K562 (cell line): ENCODE results near the gene RYR1. TPM values are rescaled to one million over a fixed set of nuclear protein-coding genes. Genes with fewer than 3 reads are reported as not detected.

ENCODE experiments used
- BRF1 ChIP-seq: IDR thresholded peaks from 3 replicates; pipeline ENCODE4 v1.6.1; 2011; ENCODE audit warnings: borderline replicate concordance, mild to moderate bottlenecking; ENCODE audit not compliant: insufficient read length; ENCODE audit errors: extremely low read depth
- ESRRB ChIP-seq: fragments of 250-450 bp; sonication (Bioruptor Pico); IDR thresholded peaks from 2 replicates; pipeline ENCODE4 v1.5.0; 2020; ENCODE audit warnings: mild to moderate bottlenecking, moderate library complexity, borderline replicate concordance
- ETV1 ChIP-seq: fragments of 450-650 bp; conservative IDR thresholded peaks from 2 replicates; pipeline ENCODE4 v1.6.1; 2016; ENCODE audit warnings: missing genetic modification characterization, control low read depth, low read depth, missing compliant biosample characterization
- EZH2 ChIP-seq: IDR thresholded peaks from 2 replicates; pipeline ENCODE4 v1.6.1; 2012; ENCODE audit warnings: low read depth, mild to moderate bottlenecking, inconsistent platforms, low read length, borderline replicate concordance
- FOSL1 ChIP-seq: fragments of 200-800 bp; sonication (Bioruptor generic); conservative IDR thresholded peaks from 2 replicates; pipeline ENCODE4 v1.6.1; 2016; ENCODE audit warnings: missing genetic modification characterization, missing compliant biosample characterization
- FUS ChIP-seq: fragments of 200-400 bp; formaldehyde crosslinking; optimal IDR thresholded peaks from 2 replicates; pipeline ENCODE3; 2017; ENCODE audit warnings: low read depth, low read length
- GTF2F1 ChIP-seq: IDR thresholded peaks from 2 replicates; pipeline ENCODE4 v1.6.1; 2011; ENCODE audit warnings: low read depth, low read length, improper control_type of control experiment
- HDAC6 ChIP-seq: IDR thresholded peaks from 2 replicates; pipeline ENCODE4 v1.6.1; 2012; ENCODE audit warnings: low read depth, mild to moderate bottlenecking, control low read depth, inconsistent platforms, low read length, moderate library complexity
- HIVEP1 ChIP-seq: fragments of 250-450 bp; sonication (Bioruptor Pico); IDR thresholded peaks from 2 replicates; pipeline ENCODE4 v1.4.0; 2020; ENCODE audit warnings: mild to moderate bottlenecking
- HMGN3 ChIP-seq: IDR thresholded peaks from 2 replicates; pipeline ENCODE4 v1.6.1; 2011; ENCODE audit warnings: borderline replicate concordance, low read depth, mild to moderate bottlenecking, mixed read lengths, low read length; ENCODE audit not compliant: insufficient read length; ENCODE audit errors: extremely low read depth
- JUND ChIP-seq, 2 experiments: IDR thresholded peaks; 2 replicates in 1 of 2; 3 replicates in 1 of 2; pipeline ENCODE4 v1.6.1; 2011; ENCODE audit warnings: borderline replicate concordance in 2 of 2, low read depth in 2 of 2, low read length in 2 of 2, improper control_type of control experiment in 1 of 2, missing biosample characterization in 1 of 2, missing genetic modification characterization in 1 of 2, missing genetic modification reagents in 1 of 2
- KHSRP ChIP-seq: fragments of 450-650 bp; IDR thresholded peaks from 2 replicates; pipeline ENCODE4 v1.6.1; 2017
- MAFK ChIP-seq: IDR thresholded peaks from 2 replicates; pipeline ENCODE4 v1.6.1; 2011; ENCODE audit warnings: low read length, improper control_type of control experiment
- NBN ChIP-seq: fragments of 450-650 bp; IDR thresholded peaks from 2 replicates; pipeline ENCODE4 v1.6.1; 2016; ENCODE audit warnings: low read depth, mild to moderate bottlenecking
- NFXL1 ChIP-seq: fragments of 450-650 bp; formaldehyde crosslinking; IDR thresholded peaks from 2 replicates; pipeline ENCODE4 v1.4.0; 2021; ENCODE audit warnings: mild to moderate bottlenecking
- NR3C1 ChIP-seq: sonication (generic); formaldehyde crosslinking; IDR thresholded peaks from 2 replicates; pipeline ENCODE4 v1.8.1; 2022; ENCODE audit warnings: missing genetic modification reagents
- PCBP2 ChIP-seq: fragments of 200-400 bp; formaldehyde crosslinking; IDR thresholded peaks from 2 replicates; pipeline ENCODE4 v1.6.1; 2018; ENCODE audit warnings: low read length, low read depth, mild to moderate bottlenecking, moderate library complexity; ENCODE audit not compliant: poor library complexity, severe bottlenecking
- POLR2G ChIP-seq: fragments of 200-400 bp; formaldehyde crosslinking; IDR thresholded peaks from 2 replicates; pipeline ENCODE4 v1.6.1; 2017; ENCODE audit warnings: low read depth, mild to moderate bottlenecking, antibody characterized with exemption, low read length, moderate library complexity
- POLR3A ChIP-seq: IDR thresholded peaks from 2 replicates; pipeline ENCODE4 v1.6.1; 2011; ENCODE audit warnings: borderline replicate concordance, mild to moderate bottlenecking, moderate library complexity; ENCODE audit not compliant: insufficient read length, insufficient read depth; ENCODE audit errors: extremely low read depth
- PRPF4 ChIP-seq: fragments of 200-400 bp; formaldehyde crosslinking; IDR thresholded peaks from one replicate; pipeline ENCODE4 v1.6.1; 2017; ENCODE audit warnings: low read length, low read depth, mild to moderate bottlenecking; ENCODE audit not compliant: insufficient read depth, poor library complexity, severe bottlenecking
- RBBP5 ChIP-seq: fragments of 200-600 bp; sonication (generic); IDR thresholded peaks from 2 replicates; pipeline ENCODE4 v1.6.1; 2012; ENCODE audit warnings: borderline replicate concordance, mild to moderate bottlenecking, low read length, control low read depth, inconsistent platforms; ENCODE audit not compliant: insufficient read depth, poor library complexity, severe bottlenecking
- RBM15 ChIP-seq: fragments of 200-400 bp; formaldehyde crosslinking; IDR thresholded peaks from 2 replicates; pipeline ENCODE4 v1.6.1; 2018; ENCODE audit warnings: mild to moderate bottlenecking, low read length, moderate library complexity; ENCODE audit not compliant: insufficient read depth
- SMARCE1 ChIP-seq: fragments of 450-650 bp; IDR thresholded peaks from 2 replicates; pipeline ENCODE4 v1.7.1; 2016; ENCODE audit warnings: mild to moderate bottlenecking
- STAT5A ChIP-seq: IDR thresholded peaks from 2 replicates; pipeline ENCODE4 v1.6.1; 2012; ENCODE audit warnings: low read length, inconsistent platforms, borderline replicate concordance
- TBL1XR1 ChIP-seq, 2 experiments: IDR thresholded peaks; 2 replicates each; pipeline ENCODE4 v1.6.1; 2012; ENCODE audit warnings: improper control_type of control experiment in 2 of 2, low read length in 2 of 2, mild to moderate bottlenecking in 1 of 2
- YBX1 ChIP-seq: fragments of 450-650 bp; IDR thresholded peaks from 2 replicates; pipeline ENCODE4 v1.7.1; 2016; ENCODE audit warnings: mild to moderate bottlenecking
- ZC3H4 ChIP-seq: sonication (generic); formaldehyde crosslinking; IDR thresholded peaks from 2 replicates; pipeline ENCODE4 v1.9.0; 2021; ENCODE audit warnings: missing genetic modification reagents, borderline replicate concordance
- ZFX ChIP-seq: sonication (generic); formaldehyde crosslinking; IDR thresholded peaks from 2 replicates; pipeline ENCODE4 v1.8.0; 2022; ENCODE audit warnings: mild to moderate bottlenecking, missing genetic modification reagents, moderate library complexity
- ZNF133 ChIP-seq: fragments of 250-450 bp; sonication (Bioruptor Pico); IDR thresholded peaks from 2 replicates; pipeline ENCODE4 v1.4.0; 2020; ENCODE audit warnings: mild to moderate bottlenecking
- ZNF24 ChIP-seq: fragments of 450-650 bp; IDR thresholded peaks from 2 replicates; pipeline ENCODE4 v1.6.1; 2016
- ZNF253 ChIP-seq: fragments of 250-450 bp; sonication (Bioruptor Pico); conservative IDR thresholded peaks from 2 replicates; pipeline ENCODE4 v1.6.1; 2021; ENCODE audit warnings: mild to moderate bottlenecking
- ZNF586 ChIP-seq: fragments of 450-650 bp; formaldehyde crosslinking; conservative IDR thresholded peaks from 2 replicates; pipeline ENCODE4 v1.4.0; 2020; ENCODE audit warnings: mild to moderate bottlenecking, moderate library complexity
- ZSCAN32 ChIP-seq: fragments of 450-650 bp; formaldehyde crosslinking; IDR thresholded peaks from 2 replicates; pipeline ENCODE4 v1.4.0; 2020; ENCODE audit warnings: mild to moderate bottlenecking, moderate library complexity
- polyA plus RNA-seq, 8 experiments: library from polyadenylated mRNA; depleted of rRNA in 4 of 8; stranded (reverse) in 5 of 8; unstranded in 3 of 8; fragments of >200 nt; fragmentation: Nextera tagmentation in 2 of 8; fragmentation: Illumina TruSeq in 1 of 8; extraction: Ambion mirVana in 2 of 8; extraction: Trizol in 1 of 8; gene quantifications; 2 replicates each; pipeline versions ENCODE4 v1.2.1 to v1.2.3, GENCODE V29; 2011 to 2014; ENCODE audit warnings: inconsistent platforms in 1 of 8, missing spikeins in 1 of 8
- total RNA-seq, 7 experiments: library from RNA; depleted of rRNA in 6 of 7; stranded (reverse); fragments of >200 nt in 6 of 7; fragmentation: Illumina TruSeq in 2 of 7; extraction: Trizol in 2 of 7; gene quantifications; 2 replicates each; pipeline versions ENCODE4 v1.2.1 to v1.2.3, GENCODE V29; 2011 to 2021; ENCODE audit warnings: low replicate concordance in 1 of 7

The RYR1 gene
- total and polyA plus RNA-seq, 9 of the 15 experiments (the other 6 are each of a cell fraction or from before 2014, with no cell fraction given): 0.11 to 7.4 (median 3.7) TPM

DNA sequence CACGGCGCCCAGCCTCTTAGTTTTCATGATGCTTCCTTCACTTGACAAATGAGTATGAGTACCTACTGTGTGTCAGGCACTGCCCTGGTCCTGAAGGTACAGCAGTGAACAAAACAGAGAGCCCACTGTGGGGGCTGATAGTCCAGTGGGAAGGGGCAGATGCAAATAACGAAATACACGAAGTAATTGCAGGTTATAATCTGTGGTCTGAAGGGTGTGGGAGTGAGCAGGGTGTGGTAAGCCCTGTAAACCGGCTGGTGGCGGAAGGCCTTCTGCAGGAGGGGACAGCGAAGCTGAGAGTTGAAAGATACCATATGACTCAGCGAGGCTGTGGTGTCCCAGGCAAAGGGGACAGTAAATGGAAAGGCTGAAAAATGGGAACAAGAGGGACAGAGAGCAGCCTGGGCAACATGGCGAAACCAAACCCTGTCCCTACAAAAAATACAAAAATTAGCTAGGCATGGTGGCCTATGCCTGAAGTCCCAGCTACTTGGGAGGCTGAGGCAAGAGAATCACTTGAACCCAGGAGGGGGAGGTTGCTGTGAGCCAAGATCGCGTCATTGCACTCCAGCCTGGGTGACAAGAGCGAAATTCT, 123.8 kb downstream of the RYR1 start (continued):
- TF ChIP-seq FOSL1 (tag) (peak; percentile 93), STAT5A (peak; percentile 48; the same call in 1 of the 2 replicates), FUS (no peak), GTF2F1 (no peak), HIVEP1 (CRISPR knock-in tag) (no peak), KHSRP (no peak), RBM15 (no peak), BRF1 (no peak), TBL1XR1 (IDR thresholded peaks at IDR 0.05; ENCODE audit: low read length in 2 of 2) (peak in 1 of 2 experiments; percentile 52; a peak in 1 of 4 replicates), ESRRB (CRISPR knock-in tag) (no peak), SMARCE1 (peak; percentile 94), ZC3H4 (CRISPR knock-in tag) (no peak), NFXL1 (no peak), HMGN3 (no peak), PCBP2 (no peak), EZH2 (no peak), MAFK (peak; percentile 69), ZSCAN32 (no peak), HDAC6 (no peak), ZNF253 (CRISPR knock-in tag) (no peak), JUND (IDR thresholded peaks at IDR 0.05; ENCODE audit: borderline replicate concordance, low read depth, low read length) (peak; percentile 92), JUND (tag; IDR thresholded peaks at IDR 0.05; ENCODE audit: borderline replicate concordance, low read depth, low read length) (peak; percentile 88; the same call in 2 of the 3 replicates), ZNF24 (no peak; the same call in 1 of the 2 replicates), POLR3A (no peak), ZNF133 (no peak), ZNF586 (CRISPR knock-in tag) (no peak), ZFX (CRISPR knock-in tag) (peak; percentile 59), NR3C1 (CRISPR knock-in tag) (no peak), PRPF4 (no peak), NBN (peak; percentile 79; the same call in 1 of the 2 replicates), POLR2G (no peak), RBBP5 (peak; percentile 23), ETV1 (tag) (0 out of 2 replicates have a peak, but pooled peaks have one; percentile 48), YBX1 (no peak)
